GM23338 (cell line): ENCODE data around the gene LLGL1. TPM values are rescaled to one million over a fixed set of nuclear protein-coding genes. Genes with fewer than 3 reads are reported as not detected.

ENCODE experiments used
- ATAC-seq: fragments of 200-7000 bp; cut with Tn5 transposase; 3 replicates; pipeline ENCODE4 v1.9.1; 2020
- DNase-seq: peaks from one replicate; pipeline ENCODE4 v3.0.0-alpha.2; 2015; ENCODE audit warnings: low spot score
- H2AFZ ChIP-seq: fragments of 200-600 bp; sonication (generic); 2 replicates; pipeline ENCODE4 v1.8.0; 2016; ENCODE audit warnings: antibody characterized with exemption, mild to moderate bottlenecking, moderate library complexity
- H3F3A ChIP-seq: fragments of 200-600 bp; sonication (generic); replicated peaks from 2 replicates; pipeline ENCODE4 v1.8.0; 2017; ENCODE audit warnings: antibody characterized with exemption, mixed run types, low read depth
- H3K27ac ChIP-seq: fragments of 200-600 bp; sonication (generic); 2 replicates; pipeline ENCODE4 v1.6.1; 2016; ENCODE audit warnings: low read depth
- H3K27me3 ChIP-seq: fragments of 200-600 bp; sonication (generic); 2 replicates; pipeline ENCODE4 v1.8.0; 2016; ENCODE audit warnings: mild to moderate bottlenecking, mixed run types, moderate library complexity; ENCODE audit not compliant: insufficient read depth
- H3K36me3 ChIP-seq: fragments of 200-600 bp; sonication (generic); 2 replicates; pipeline ENCODE4 v1.8.0; 2016; ENCODE audit warnings: mild to moderate bottlenecking; ENCODE audit not compliant: insufficient read depth
- H3K4me1 ChIP-seq: fragments of 200-600 bp; sonication (generic); 2 replicates; pipeline ENCODE4 v1.8.0; 2016; ENCODE audit warnings: mild to moderate bottlenecking, moderate library complexity; ENCODE audit not compliant: insufficient read depth
- H3K4me2 ChIP-seq: fragments of 200-600 bp; sonication (generic); 2 replicates; pipeline ENCODE4 v1.7.1; 2017; ENCODE audit warnings: mixed run types
- H3K4me3 ChIP-seq: fragments of 200-600 bp; sonication (generic); 2 replicates; pipeline ENCODE4 v1.6.1; 2016; ENCODE audit warnings: mixed run types
- H3K79me2 ChIP-seq: fragments of 200-600 bp; sonication (generic); replicated peaks from 2 replicates; pipeline ENCODE4 v1.8.0; 2017; ENCODE audit warnings: mild to moderate bottlenecking; ENCODE audit not compliant: insufficient read depth
- H3K9me2 ChIP-seq: fragments of 200-600 bp; sonication (generic); 2 replicates; pipeline ENCODE4 v1.8.0; 2017; ENCODE audit not compliant: insufficient read depth
- H4K20me1 ChIP-seq: fragments of 200-600 bp; sonication (generic); replicated peaks from 2 replicates; pipeline ENCODE4 v1.8.0; 2017; ENCODE audit warnings: mild to moderate bottlenecking; ENCODE audit not compliant: insufficient read depth
- H3K27ac Mint-ChIP-seq: 2 replicates; pipeline ENCODE4 v1.8.0; 2020; ENCODE audit warnings: inconsistent platforms, mild to moderate bottlenecking, moderate library complexity, mixed read lengths
- H3K27me3 Mint-ChIP-seq: 3 replicates; pipeline ENCODE4 v1.8.0; 2022; ENCODE audit warnings: low read depth, mild to moderate bottlenecking, moderate library complexity, mixed read lengths, inconsistent platforms; ENCODE audit not compliant: insufficient read depth, poor library complexity
- H3K36me3 Mint-ChIP-seq: 3 replicates; pipeline ENCODE4 v1.8.0; 2021; ENCODE audit warnings: low read depth, mild to moderate bottlenecking, inconsistent platforms, moderate library complexity, mixed read lengths
- H3K4me1 Mint-ChIP-seq: 3 replicates; pipeline ENCODE4 v1.8.0; 2020; ENCODE audit warnings: mild to moderate bottlenecking, inconsistent platforms, mixed read lengths
- H3K4me3 Mint-ChIP-seq: 3 replicates; pipeline ENCODE4 v1.8.0; 2021; ENCODE audit warnings: moderate library complexity, mild to moderate bottlenecking, inconsistent platforms, mixed read lengths
- H3K9me3 Mint-ChIP-seq: 3 replicates; pipeline ENCODE4 v1.8.0; 2020; ENCODE audit warnings: moderate library complexity, mild to moderate bottlenecking, inconsistent platforms, mixed read lengths
- CREB1 ChIP-seq: fragments of 250-450 bp; sonication (Bioruptor Pico); IDR thresholded peaks from 2 replicates; pipeline ENCODE4 v1.5.0; 2020; ENCODE audit warnings: low read depth, mild to moderate bottlenecking, moderate library complexity
- CTCF ChIP-seq, 2 experiments: fragments of 200-600 bp in 1 of 2; sonication (generic) in 1 of 2; conservative IDR thresholded peaks; 2 replicates each; pipeline versions ENCODE4 v1.5.1 to v1.6.1; 2016 to 2017; ENCODE audit warnings: antibody characterized with exemption in 2 of 2, low read depth in 2 of 2, mild to moderate bottlenecking in 2 of 2, moderate library complexity in 1 of 2
- ETS1 ChIP-seq: IDR thresholded peaks from 2 replicates; pipeline ENCODE4 v1.6.1; 2016; ENCODE audit warnings: antibody characterized with exemption
- EZH2 ChIP-seq: fragments of 200-600 bp; sonication (generic); IDR thresholded peaks from one replicate; pipeline ENCODE4 v1.8.0; 2017; ENCODE audit warnings: antibody characterized with exemption, mild to moderate bottlenecking, low read depth; ENCODE audit not compliant: unreplicated experiment
- EZH2phosphoT487 ChIP-seq: fragments of 200-600 bp; sonication (generic); IDR thresholded peaks from one replicate; pipeline ENCODE4 v1.8.1; 2018; ENCODE audit warnings: antibody characterized with exemption; ENCODE audit not compliant: unreplicated experiment
- JUNB ChIP-seq: IDR thresholded peaks from one replicate; pipeline ENCODE4 v1.6.1; 2016; ENCODE audit warnings: antibody characterized with exemption; ENCODE audit not compliant: unreplicated experiment
- NANOG ChIP-seq: IDR thresholded peaks from 2 replicates; pipeline ENCODE4 v1.6.1; 2016; ENCODE audit warnings: antibody characterized with exemption, borderline replicate concordance
- POLR2AphosphoS5 ChIP-seq: IDR thresholded peaks from 2 replicates; pipeline ENCODE4 v1.6.1; 2016; ENCODE audit warnings: antibody characterized with exemption, low read depth
- REST ChIP-seq: IDR thresholded peaks from one replicate; pipeline ENCODE4 v1.6.1; 2018; ENCODE audit warnings: antibody characterized with exemption; ENCODE audit not compliant: unreplicated experiment
- STAT1 ChIP-seq: IDR thresholded peaks from one replicate; pipeline ENCODE4 v1.6.1; 2016; ENCODE audit warnings: antibody characterized with exemption; ENCODE audit not compliant: unreplicated experiment
- ZNF114 ChIP-seq: fragments of 250-450 bp; sonication (Bioruptor Pico); IDR thresholded peaks from 2 replicates; pipeline ENCODE4 v1.5.0; 2020; ENCODE audit warnings: mild to moderate bottlenecking, moderate library complexity
- ZNF331 ChIP-seq: fragments of 250-450 bp; sonication (Bioruptor Pico); IDR thresholded peaks from 2 replicates; pipeline ENCODE4 v1.5.0; 2020; ENCODE audit warnings: low read depth, mild to moderate bottlenecking, moderate library complexity
- ZNF462 ChIP-seq: fragments of 250-450 bp; sonication (Bioruptor Pico); IDR thresholded peaks from 2 replicates; pipeline ENCODE4 v1.5.0; 2020; ENCODE audit warnings: mild to moderate bottlenecking, moderate library complexity
- polyA plus RNA-seq: library from polyadenylated mRNA; unstranded; fragments of >200 nt; fragmentation: Nextera tagmentation; extraction: Ambion mirVana; gene quantifications from 2 replicates; pipeline ENCODE4 v1.2.1, GENCODE V29; 2016
- total RNA-seq: library from RNA; depleted of rRNA; stranded (reverse); fragments of >200 nt; shearing (Covaris generic); gene quantifications from 2 replicates; pipeline ENCODE4 v1.2.3, GENCODE V29; 2014

The LLGL1 gene
- total and polyA plus RNA-seq, 2 experiments from 2014 or later, result 5.9 to 129 TPM

GRCh38 chr17:18250259-18250658, 24.8 kb downstream of the LLGL1 start:
- Mint-ChIP-seq H3K36me3 (peaks cover 71% of the 10 kb centered on the region), H3K27me3 (peaks cover 30% of the 10 kb centered on the region), H3K9me3 (no peaks in the 10 kb centered on the region; the same call in 2 of the 3 replicates), H3K27ac (no peak overlapping the region), H3K4me3 (no peak overlapping the region), H3K4me1 (peaks cover 16% of the 10 kb centered on the region)
- H3K27me3 ChIP-seq, result no peaks in the 10 kb centered on the region
- ATAC-seq (no peak), DNase-seq (peak; percentile 38)
- peaks cover 5% of the 10 kb centered on the region; the same call in 1 of the 2 replicates for H3K4me1 ChIP-seq
- peaks cover 8% of the 10 kb centered on the region for H4K20me1 ChIP-seq
- no peak overlapping the region for H2AFZ ChIP-seq
- no peak overlapping the region for H3K4me2 ChIP-seq
- TF ChIP-seq REST (no peak), ETS1 (no peak), POLR2AphosphoS5 (no peak), ZNF462 (CRISPR knock-in tag) (no peak), ZNF114 (CRISPR knock-in tag) (no peak), NANOG (no peak), EZH2phosphoT487 (no peak), CTCF (conservative IDR thresholded peaks at IDR 0.05; ENCODE audit: low read depth in 2 of 2) (no peak), CREB1 (no peak), JUNB (no peak), STAT1 (no peak), ZNF331 (CRISPR knock-in tag) (no peak), EZH2 (no peak)
- no peaks in the 10 kb centered on the region for H3K79me2 ChIP-seq
- H3K9me2 ChIP-seq, result no peaks in the 10 kb centered on the region
- peaks cover 20% of the 10 kb centered on the region for H3K36me3 ChIP-seq
- no peak overlapping the region for H3K4me3 ChIP-seq
- H3F3A ChIP-seq, result peaks cover 16% of the 10 kb centered on the region
- H3K27ac ChIP-seq, result no peak overlapping the region
